Tibial artery (tissue), 4 donors: ENCODE results near the gene TCEANC.
"Not testable (repeated sequence)": the region's sequence is repeated elsewhere in the genome, so short reads cannot be mapped to it uniquely, and the experiment has no call there.

Source experiments
- DNase-seq, 2 donors: peaks; one replicate each; pipeline ENCODE4 v3.0.0-alpha.2; 2019
- H3K27ac ChIP-seq, 2 donors: fragments of 200-600 bp; sonication (generic) in 1 of 2; 1 replicate in 1 of 2; 2 replicates in 1 of 2; pipeline ENCODE4 v1.5.1; 2018 to 2019; ENCODE audit warnings: mild to moderate bottlenecking in 1 of 2
- H3K27me3 ChIP-seq, 2 donors: fragments of 200-600 bp; sonication (generic) in 1 of 2; one replicate each; pipeline versions ENCODE4 v1.5.1 to v1.6.0; 2016 to 2019
- H3K36me3 ChIP-seq, 3 donors: fragments of 200-600 bp; sonication (generic) in 2 of 3; one replicate each; pipeline ENCODE4 v1.5.1; 2016 to 2019; ENCODE audit warnings: mild to moderate bottlenecking in 2 of 3
- H3K4me1 ChIP-seq, 4 donors: fragments of 200-600 bp; sonication (generic) in 2 of 4; 1 replicate in 3 of 4; 2 replicates in 1 of 4; pipeline ENCODE4 v1.5.1; 2016 to 2019
- H3K4me3 ChIP-seq, 2 donors: fragments of 200-600 bp; sonication (generic) in 1 of 2; 1 replicate in 1 of 2; 2 replicates in 1 of 2; pipeline ENCODE4 v1.5.1; 2018 to 2019; ENCODE audit warnings: mild to moderate bottlenecking in 2 of 2
- H3K9me3 ChIP-seq, 3 donors: fragments of 200-600 bp; sonication (generic) in 1 of 3; one replicate each; pipeline ENCODE4 v1.5.1; 2016 to 2019
- intact Hi-C: fragments of 100-400 bp; cut with DNase I; formaldehyde crosslinking; loops from one replicate; pipeline ENCODE4 v1.15.0; 2023; ENCODE audit warnings: low total_unique reads
- TF ChIP-seq, protein P1 (sequence below), 2 experiments: fragments of 200-600 bp in 1 of 2; fragments of 450-650 bp in 1 of 2; IDR thresholded peaks; one replicate each; pipeline ENCODE4 v1.5.1; 2017 to 2019; ENCODE audit warnings: antibody characterized with exemption in 2 of 2, mild to moderate bottlenecking in 1 of 2, moderate library complexity in 1 of 2

The TCEANC gene

DNA sequence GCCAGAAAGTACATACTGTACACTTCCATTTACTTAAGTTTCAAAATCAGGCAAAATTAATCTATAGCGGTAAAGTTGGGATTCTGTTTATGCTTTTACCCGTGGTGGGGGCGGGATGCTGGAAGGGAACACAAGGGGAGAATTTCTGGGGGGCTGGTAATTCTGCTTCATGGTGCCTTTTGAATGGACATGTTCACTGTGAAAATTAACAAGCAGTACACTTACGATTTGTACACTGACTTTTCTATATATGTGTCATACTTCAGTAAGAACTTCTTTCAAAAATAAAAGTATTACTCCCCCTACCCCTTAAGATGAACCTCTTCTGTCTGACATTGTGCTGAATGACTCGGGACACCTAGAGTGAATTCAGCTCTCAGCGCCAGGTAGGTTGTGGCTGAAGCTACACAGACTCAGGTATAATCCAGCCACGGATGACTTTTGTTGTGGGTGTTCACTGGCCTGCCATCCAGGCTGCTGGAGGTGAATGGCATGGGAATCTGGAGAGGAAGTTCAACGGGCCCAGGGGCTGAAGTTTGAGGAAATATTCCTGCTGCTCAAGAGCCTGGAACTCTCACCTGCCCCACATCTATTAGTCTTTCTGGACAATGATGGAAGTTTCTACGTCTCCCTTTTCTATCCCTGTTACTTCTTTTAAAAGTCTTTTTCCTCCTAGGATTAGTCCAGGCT, 7.3 kb upstream of the TCEANC start:
- Histone ChIP-seq H3K27ac (no peak overlapping the region), H3K4me1 (no peaks in the 10 kb centered on the region), H3K36me3 (no peaks in the 10 kb centered on the region), H3K9me3 (no peaks in the 10 kb centered on the region), H3K27me3 (no peaks in the 10 kb centered on the region), H3K4me3 (no peak overlapping the region)
- TF ChIP-seq, protein P1, sequence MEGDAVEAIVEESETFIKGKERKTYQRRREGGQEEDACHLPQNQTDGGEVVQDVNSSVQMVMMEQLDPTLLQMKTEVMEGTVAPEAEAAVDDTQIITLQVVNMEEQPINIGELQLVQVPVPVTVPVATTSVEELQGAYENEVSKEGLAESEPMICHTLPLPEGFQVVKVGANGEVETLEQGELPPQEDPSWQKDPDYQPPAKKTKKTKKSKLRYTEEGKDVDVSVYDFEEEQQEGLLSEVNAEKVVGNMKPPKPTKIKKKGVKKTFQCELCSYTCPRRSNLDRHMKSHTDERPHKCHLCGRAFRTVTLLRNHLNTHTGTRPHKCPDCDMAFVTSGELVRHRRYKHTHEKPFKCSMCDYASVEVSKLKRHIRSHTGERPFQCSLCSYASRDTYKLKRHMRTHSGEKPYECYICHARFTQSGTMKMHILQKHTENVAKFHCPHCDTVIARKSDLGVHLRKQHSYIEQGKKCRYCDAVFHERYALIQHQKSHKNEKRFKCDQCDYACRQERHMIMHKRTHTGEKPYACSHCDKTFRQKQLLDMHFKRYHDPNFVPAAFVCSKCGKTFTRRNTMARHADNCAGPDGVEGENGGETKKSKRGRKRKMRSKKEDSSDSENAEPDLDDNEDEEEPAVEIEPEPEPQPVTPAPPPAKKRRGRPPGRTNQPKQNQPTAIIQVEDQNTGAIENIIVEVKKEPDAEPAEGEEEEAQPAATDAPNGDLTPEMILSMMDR (IDR thresholded peaks at IDR 0.05), result no peak
- intact Hi-C loops, result loop anchor here (5.0 to 10.0 kb wide), 2 partner anchors 138 to 701 kb away; no protein-coding TSS in a partner anchor
- no peak for DNase-seq

- TF ChIP-seq, protein P1 (IDR thresholded peaks at IDR 0.05), result peak; percentile 52 to 59
- Histone ChIP-seq H3K4me3 (no peak overlapping the region), H3K36me3 (no peaks in the 10 kb centered on the region), H3K4me1 (no peaks in the 10 kb centered on the region), H3K9me3 (no peaks in the 10 kb centered on the region), H3K27me3 (no peaks in the 10 kb centered on the region), H3K27ac (no peak overlapping the region)
- intact Hi-C loops, result loop anchor here (5.0 to 10.0 kb wide), 2 partner anchors 139 to 701 kb away; no protein-coding TSS in a partner anchor
- DNase-seq, result peak; percentile 58 to 67
Measured at GRCh38 chrX:13646154-13646549, 6.8 kb upstream of the TCEANC start.

- H3K27ac ChIP-seq, result no peak overlapping the region
- intact Hi-C loops, result loop anchor here (5.0 to 10.0 kb wide), 2 partner anchors 140 to 703 kb away; no protein-coding TSS in a partner anchor
- TF ChIP-seq, protein P1 (IDR thresholded peaks at IDR 0.05), result no peak
Measured at GRCh38 chrX:13647709-13648212, 5.2 kb upstream of the TCEANC start.

DNA sequence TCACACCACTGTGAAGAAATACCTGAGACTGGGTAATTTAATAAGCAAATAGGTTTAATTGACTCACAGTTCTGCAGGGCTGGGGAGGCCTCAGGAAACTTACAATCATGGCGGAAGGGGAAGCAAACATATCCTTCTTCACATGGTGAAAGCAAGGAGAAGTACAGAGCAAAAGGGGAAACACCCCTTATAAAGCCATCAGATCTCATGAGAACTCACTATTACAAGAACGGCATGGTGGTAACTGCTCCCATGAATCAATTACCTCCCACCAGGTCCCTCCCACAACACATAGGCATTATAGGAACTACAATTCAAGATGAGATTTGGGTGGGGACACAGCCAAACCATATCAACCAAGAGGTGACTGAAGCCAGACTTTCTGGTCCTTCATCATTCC, 4.6 kb upstream of the TCEANC start:
- H3K27me3 ChIP-seq, DNase-seq, H3K9me3 ChIP-seq, H3K27ac ChIP-seq, H3K36me3 ChIP-seq, H3K4me1 ChIP-seq, H3K4me3 ChIP-seq: not testable (repeated sequence)
- intact Hi-C loops, result loop anchor here (5.0 to 10.0 kb wide), 2 partner anchors 141 to 704 kb away; no protein-coding TSS in a partner anchor

More at GRCh38 chrX:13647709-13648212, 5.2 kb upstream of the TCEANC start:
- no peaks in the 10 kb centered on the region for H3K36me3 ChIP-seq
- H3K4me1 ChIP-seq, result peaks cover 0 to 7% (median 3%) of the 10 kb centered on the region in 4 donors
- DNase-seq, result peak; percentile 45 to 64
- no peak overlapping the region for H3K4me3 ChIP-seq
- no peaks in the 10 kb centered on the region for H3K9me3 ChIP-seq
- no peaks in the 10 kb centered on the region for H3K27me3 ChIP-seq

DNA sequence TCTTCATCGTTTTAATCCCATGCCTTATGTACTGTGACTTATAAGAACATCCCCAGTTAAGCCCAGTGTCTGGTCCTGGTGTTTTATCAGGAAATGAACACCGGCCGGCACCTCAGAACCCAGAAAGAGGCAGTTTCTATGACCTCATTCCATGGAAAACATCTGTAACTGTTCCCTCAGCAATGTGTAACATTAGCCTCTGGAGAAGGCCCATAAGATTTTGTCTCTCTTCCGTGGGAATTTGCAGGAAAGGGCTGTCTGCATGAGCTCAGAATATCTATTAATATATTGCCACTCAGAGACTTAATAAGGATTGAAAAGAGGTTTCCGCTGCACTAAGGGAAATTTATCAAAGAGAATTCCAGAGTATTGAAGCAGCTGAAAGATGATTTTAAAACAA, 3.1 kb upstream of the TCEANC start:
- TF ChIP-seq, protein P1 (IDR thresholded peaks at IDR 0.05), result no peak
- H3K9me3 ChIP-seq, result no peaks in the 10 kb centered on the region
- no peaks in the 10 kb centered on the region for H3K36me3 ChIP-seq
- DNase-seq, result no peak
- peak overlapping the region; percentile 5 to 37 for H3K27ac ChIP-seq
- H3K4me1 ChIP-seq, result peaks cover 0 to 20% (median 6%) of the 10 kb centered on the region in 4 donors
- H3K27me3 ChIP-seq, result no peaks in the 10 kb centered on the region
- intact Hi-C loops, result loop anchor here (5.0 to 10.0 kb wide), 2 partner anchors 143 to 705 kb away; no protein-coding TSS in a partner anchor
- no peak overlapping the region for H3K4me3 ChIP-seq

GRCh38 chrX:13650318-13650717, 2.6 kb upstream of the TCEANC start:
- intact Hi-C loops, result no loop called here
- Histone ChIP-seq H3K9me3 (no peaks in the 10 kb centered on the region), H3K4me1 (peaks cover 0 to 20% (median 6%) of the 10 kb centered on the region in 4 donors), H3K27ac (peak overlapping the region in 1 of 2 donors; percentile 37), H3K27me3 (no peaks in the 10 kb centered on the region), H3K36me3 (peaks cover 0 to under 1% (median 0%) of the 10 kb centered on the region in 3 donors), H3K4me3 (no peak overlapping the region)
- TF ChIP-seq, protein P1 (IDR thresholded peaks at IDR 0.05), result no peak
- no peak for DNase-seq
